ENCODE measurements around the gene GRID1.

DNA sequence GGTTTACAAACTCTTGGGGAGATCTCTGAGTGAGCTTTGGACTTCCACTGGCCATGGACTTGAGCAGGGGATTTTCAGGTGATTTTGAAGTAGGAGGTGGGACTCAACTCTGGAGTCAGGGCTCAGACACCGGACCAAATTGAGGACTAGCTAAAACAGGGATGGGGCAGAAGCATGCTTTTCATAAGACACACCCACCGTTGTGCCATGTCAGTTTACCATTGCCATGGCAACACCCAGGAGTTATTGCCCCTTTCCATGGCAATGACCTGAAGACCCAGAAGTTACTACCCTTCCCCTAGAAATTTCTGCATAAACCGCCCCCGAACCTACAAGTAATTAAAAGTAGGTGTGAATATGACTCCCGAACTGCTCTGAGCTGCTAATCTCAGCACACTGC, 320.7 kb downstream of the GRID1 start:
- no peak for TF ChIP-seq CTCF (IDR thresholded peaks at IDR 0.05; ENCODE audit: low read length)
- TF ChIP-seq EZH2 (IDR thresholded peaks at IDR 0.05; ENCODE audit: borderline replicate concordance, low read length) = no peak
